ENCODE data around the gene ATP11B. TPM values are rescaled to one million over a fixed set of nuclear protein-coding genes. Genes with fewer than 3 reads are reported as not detected.
A peak's percentile ranks its signal among the peaks of the same experiment; 100 is the strongest.

ATP11B gene
- total and polyA plus RNA-seq, 9 of the 15 experiments (the other 6 are each of a cell fraction or from before 2014, with no cell fraction given) = 11.9 to 68.7 (median 41.8) TPM

- no peak for TF ChIP-seq CUX1 (CRISPR knock-in tag; IDR thresholded peaks at IDR 0.05)
- no peak for TF ChIP-seq HNRNPK (IDR thresholded peaks at IDR 0.05; ENCODE audit: low read depth, low read length, poor library complexity, severe bottlenecking)
- no peak for TF ChIP-seq COPS2 (conservative IDR thresholded peaks at IDR 0.05)
- no peak for TF ChIP-seq MAFF (IDR thresholded peaks at IDR 0.05; ENCODE audit: low read length)
- TF ChIP-seq ZNF717 (CRISPR knock-in tag; IDR thresholded peaks at IDR 0.05) = no peak
- TF ChIP-seq, protein P1, sequence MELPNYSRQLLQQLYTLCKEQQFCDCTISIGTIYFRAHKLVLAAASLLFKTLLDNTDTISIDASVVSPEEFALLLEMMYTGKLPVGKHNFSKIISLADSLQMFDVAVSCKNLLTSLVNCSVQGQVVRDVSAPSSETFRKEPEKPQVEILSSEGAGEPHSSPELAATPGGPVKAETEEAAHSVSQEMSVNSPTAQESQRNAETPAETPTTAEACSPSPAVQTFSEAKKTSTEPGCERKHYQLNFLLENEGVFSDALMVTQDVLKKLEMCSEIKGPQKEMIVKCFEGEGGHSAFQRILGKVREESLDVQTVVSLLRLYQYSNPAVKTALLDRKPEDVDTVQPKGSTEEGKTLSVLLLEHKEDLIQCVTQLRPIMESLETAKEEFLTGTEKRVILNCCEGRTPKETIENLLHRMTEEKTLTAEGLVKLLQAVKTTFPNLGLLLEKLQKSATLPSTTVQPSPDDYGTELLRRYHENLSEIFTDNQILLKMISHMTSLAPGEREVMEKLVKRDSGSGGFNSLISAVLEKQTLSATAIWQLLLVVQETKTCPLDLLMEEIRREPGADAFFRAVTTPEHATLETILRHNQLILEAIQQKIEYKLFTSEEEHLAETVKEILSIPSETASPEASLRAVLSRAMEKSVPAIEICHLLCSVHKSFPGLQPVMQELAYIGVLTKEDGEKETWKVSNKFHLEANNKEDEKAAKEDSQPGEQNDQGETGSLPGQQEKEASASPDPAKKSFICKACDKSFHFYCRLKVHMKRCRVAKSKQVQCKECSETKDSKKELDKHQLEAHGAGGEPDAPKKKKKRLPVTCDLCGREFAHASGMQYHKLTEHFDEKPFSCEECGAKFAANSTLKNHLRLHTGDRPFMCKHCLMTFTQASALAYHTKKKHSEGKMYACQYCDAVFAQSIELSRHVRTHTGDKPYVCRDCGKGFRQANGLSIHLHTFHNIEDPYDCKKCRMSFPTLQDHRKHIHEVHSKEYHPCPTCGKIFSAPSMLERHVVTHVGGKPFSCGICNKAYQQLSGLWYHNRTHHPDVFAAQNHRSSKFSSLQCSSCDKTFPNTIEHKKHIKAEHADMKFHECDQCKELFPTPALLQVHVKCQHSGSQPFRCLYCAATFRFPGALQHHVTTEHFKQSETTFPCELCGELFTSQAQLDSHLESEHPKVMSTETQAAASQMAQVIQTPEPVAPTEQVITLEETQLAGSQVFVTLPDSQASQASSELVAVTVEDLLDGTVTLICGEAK (IDR thresholded peaks at IDR 0.05) = peak; percentile 22; the same call in 1 of the 2 replicates
- TF ChIP-seq, protein P1 (CRISPR knock-in tag; IDR thresholded peaks at IDR 0.05) = no peak
- no peak for TF ChIP-seq NR4A1 (CRISPR knock-in tag; IDR thresholded peaks at IDR 0.05)
- TF ChIP-seq NR4A1 (tag; IDR thresholded peaks at IDR 0.05) = no peak
- no peak; the same call in 1 of the 2 replicates for TF ChIP-seq POLR2H (tag; IDR thresholded peaks at IDR 0.05; ENCODE audit: low read depth)
- no peak for TF ChIP-seq RUNX1 (IDR thresholded peaks at IDR 0.05; ENCODE audit: low read depth)
- TF ChIP-seq KDM2B (CRISPR knock-in tag; IDR thresholded peaks at IDR 0.05) = no peak
- TF ChIP-seq, protein P2, sequence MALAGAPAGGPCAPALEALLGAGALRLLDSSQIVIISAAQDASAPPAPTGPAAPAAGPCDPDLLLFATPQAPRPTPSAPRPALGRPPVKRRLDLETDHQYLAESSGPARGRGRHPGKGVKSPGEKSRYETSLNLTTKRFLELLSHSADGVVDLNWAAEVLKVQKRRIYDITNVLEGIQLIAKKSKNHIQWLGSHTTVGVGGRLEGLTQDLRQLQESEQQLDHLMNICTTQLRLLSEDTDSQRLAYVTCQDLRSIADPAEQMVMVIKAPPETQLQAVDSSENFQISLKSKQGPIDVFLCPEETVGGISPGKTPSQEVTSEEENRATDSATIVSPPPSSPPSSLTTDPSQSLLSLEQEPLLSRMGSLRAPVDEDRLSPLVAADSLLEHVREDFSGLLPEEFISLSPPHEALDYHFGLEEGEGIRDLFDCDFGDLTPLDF (CRISPR knock-in tag; IDR thresholded peaks at IDR 0.05) = no peak
- no peak for TF ChIP-seq CBFA2T2 (conservative IDR thresholded peaks at IDR 0.05)
- no peak for TF ChIP-seq ZNF507 (tag; conservative IDR thresholded peaks at IDR 0.05)
These were observed 2.1 kb downstream of the ATP11B start (continued) for GRCh38 chr3:182795389-182795782.
